ENCODE results near the gene FANCD2OS. TPM values are rescaled to one million over a fixed set of nuclear protein-coding genes. Genes with fewer than 3 reads are reported as not detected.

The FANCD2OS gene, protein sequence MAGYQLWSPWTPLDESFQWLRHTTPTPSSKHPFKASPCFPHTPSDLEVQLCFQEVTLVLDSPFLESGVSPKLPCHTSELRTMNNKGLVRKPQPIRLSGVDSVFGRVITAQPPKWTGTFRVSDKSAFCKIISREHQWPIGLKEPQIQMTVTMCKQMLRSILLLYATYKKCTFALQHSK
- not detected for total RNA-seq

DNA sequence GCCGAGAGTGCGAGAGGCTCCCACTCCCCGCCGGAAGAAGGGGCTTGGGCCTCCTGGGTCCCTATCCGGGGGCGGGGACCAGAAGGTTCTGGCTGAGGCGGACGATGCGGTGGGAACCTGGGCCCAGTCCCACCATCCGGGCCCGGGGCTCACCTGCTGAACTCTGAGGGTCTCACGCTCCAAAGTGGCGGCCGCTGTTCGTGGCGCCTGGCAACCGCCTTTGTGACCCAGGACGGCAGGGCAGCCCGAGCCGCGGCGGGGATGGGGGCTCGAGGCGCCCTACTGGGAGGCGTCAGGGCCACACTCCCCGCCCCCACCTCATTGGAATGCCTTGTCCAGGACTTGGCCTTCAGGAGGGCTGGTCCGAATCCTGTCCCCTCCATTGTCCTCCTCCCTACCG, at the start of gene FANCD2OS:
Gene FANCD2OS, minus strand, starts transcription at position 165 of the 400 bp plus-strand sequence. CDS start 3,481 bp downstream, outside the sequence.
- H3K4me1 Mint-ChIP-seq (ENCODE audit: low read depth), result no peaks in the 10 kb centered on the region
- no peaks in the 10 kb centered on the region for H3K27me3 Mint-ChIP-seq
- ATAC-seq, result no peak
- H3K9me3 Mint-ChIP-seq, result no peaks in the 10 kb centered on the region
- ChIA-PET POLR2A (no interaction called here), CTCF (no interaction called here)
- intact Hi-C loops (cut with micrococcal nuclease), result no loop called here
- peaks cover 2% of the 10 kb centered on the region for H3K36me3 Mint-ChIP-seq (ENCODE audit: low read depth)
- DNase-seq, result no peak
- H3K4me3 Mint-ChIP-seq, result no peak within 1 kb of the TSS
- TF ChIP-seq, protein P1, sequence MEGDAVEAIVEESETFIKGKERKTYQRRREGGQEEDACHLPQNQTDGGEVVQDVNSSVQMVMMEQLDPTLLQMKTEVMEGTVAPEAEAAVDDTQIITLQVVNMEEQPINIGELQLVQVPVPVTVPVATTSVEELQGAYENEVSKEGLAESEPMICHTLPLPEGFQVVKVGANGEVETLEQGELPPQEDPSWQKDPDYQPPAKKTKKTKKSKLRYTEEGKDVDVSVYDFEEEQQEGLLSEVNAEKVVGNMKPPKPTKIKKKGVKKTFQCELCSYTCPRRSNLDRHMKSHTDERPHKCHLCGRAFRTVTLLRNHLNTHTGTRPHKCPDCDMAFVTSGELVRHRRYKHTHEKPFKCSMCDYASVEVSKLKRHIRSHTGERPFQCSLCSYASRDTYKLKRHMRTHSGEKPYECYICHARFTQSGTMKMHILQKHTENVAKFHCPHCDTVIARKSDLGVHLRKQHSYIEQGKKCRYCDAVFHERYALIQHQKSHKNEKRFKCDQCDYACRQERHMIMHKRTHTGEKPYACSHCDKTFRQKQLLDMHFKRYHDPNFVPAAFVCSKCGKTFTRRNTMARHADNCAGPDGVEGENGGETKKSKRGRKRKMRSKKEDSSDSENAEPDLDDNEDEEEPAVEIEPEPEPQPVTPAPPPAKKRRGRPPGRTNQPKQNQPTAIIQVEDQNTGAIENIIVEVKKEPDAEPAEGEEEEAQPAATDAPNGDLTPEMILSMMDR (IDR thresholded peaks at IDR 0.05), result no peak
- no peak within 1 kb of the TSS for H3K27ac Mint-ChIP-seq

DNA sequence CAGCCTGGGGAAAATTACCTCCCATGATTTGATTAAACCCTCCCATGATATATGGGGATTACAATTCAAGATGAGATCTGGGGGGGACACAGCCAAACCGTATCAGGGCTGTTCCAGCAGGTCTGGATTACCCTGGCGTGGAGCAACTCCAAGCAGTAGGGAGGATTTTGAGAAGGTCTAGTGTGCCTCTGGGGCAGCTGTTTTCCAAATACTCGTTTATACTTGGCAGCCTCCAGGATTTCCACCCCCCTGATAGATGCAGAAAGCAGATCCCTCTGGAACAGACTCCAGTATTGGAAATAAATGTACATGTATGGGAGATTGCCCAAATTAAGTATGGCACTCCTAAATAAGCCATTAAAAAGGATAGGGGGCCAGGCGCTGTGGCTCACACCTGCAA, 49.0 kb upstream of the FANCD2OS start:
- POLR2A ChIA-PET, result interaction anchor here (1.1 to 1.9 kb wide), 2 partner anchors 10 to 41 kb away, joined by 4 to 5 read pairs; no protein-coding TSS in a partner anchor

DNA sequence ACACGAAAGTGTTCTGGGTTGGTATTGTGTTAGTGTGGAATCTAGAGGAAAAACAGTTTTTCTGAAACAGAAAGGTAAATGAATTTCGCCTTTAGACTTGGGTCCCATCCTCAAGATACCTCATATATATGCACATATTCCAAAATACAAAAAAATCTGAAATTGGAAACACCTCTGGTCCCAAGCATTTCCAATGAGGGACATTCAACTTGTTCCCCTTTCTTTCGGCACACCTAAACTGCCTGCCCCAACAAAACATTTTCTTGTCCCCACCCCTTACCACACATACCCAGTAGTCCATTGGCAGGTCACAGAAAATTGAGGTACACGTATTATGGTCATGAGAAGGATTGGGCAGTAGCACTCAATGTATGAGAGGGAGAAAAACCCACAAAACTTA, 47.6 kb upstream of the FANCD2OS start:
- TF ChIP-seq, protein P1 (IDR thresholded peaks at IDR 0.05), result no peak
- DNase-seq, result no peak
- CTCF ChIA-PET, result interaction anchor here (1.0 kb wide), 1 partner anchor 10 kb away, joined by 3 read pairs; no protein-coding TSS in a partner anchor
- no peak overlapping the region for H3K4me3 Mint-ChIP-seq
- no peaks in the 10 kb centered on the region for H3K27me3 Mint-ChIP-seq
- no peak for ATAC-seq
- peaks cover 18% of the 10 kb centered on the region for H3K36me3 Mint-ChIP-seq (ENCODE audit: low read depth)
- POLR2A ChIA-PET, result interaction anchor here (1.1 to 1.9 kb wide), 2 partner anchors 9 to 39 kb away, joined by 4 to 5 read pairs; no protein-coding TSS in a partner anchor
- intact Hi-C loops (cut with micrococcal nuclease), result no loop called here
- H3K9me3 Mint-ChIP-seq, result no peaks in the 10 kb centered on the region
- H3K27ac Mint-ChIP-seq, result no peak overlapping the region
- peaks cover under 1% of the 10 kb centered on the region for H3K4me1 Mint-ChIP-seq (ENCODE audit: low read depth)

More for the DNA sequence above, 49.0 kb upstream of the FANCD2OS start:
- Mint-ChIP-seq H3K4me1 (ENCODE audit: low read depth) (no peaks in the 10 kb centered on the region), H3K36me3 (ENCODE audit: low read depth) (peaks cover 11% of the 10 kb centered on the region), H3K9me3 (no peaks in the 10 kb centered on the region), H3K27ac (no peak overlapping the region), H3K27me3 (no peaks in the 10 kb centered on the region), H3K4me3 (no peak overlapping the region)
- ATAC-seq (no peak), DNase-seq (no peak)
- intact Hi-C loops (cut with micrococcal nuclease), result no loop called here
- TF ChIP-seq, protein P1 (IDR thresholded peaks at IDR 0.05), result no peak
- CTCF ChIA-PET, result no interaction called here

DNA sequence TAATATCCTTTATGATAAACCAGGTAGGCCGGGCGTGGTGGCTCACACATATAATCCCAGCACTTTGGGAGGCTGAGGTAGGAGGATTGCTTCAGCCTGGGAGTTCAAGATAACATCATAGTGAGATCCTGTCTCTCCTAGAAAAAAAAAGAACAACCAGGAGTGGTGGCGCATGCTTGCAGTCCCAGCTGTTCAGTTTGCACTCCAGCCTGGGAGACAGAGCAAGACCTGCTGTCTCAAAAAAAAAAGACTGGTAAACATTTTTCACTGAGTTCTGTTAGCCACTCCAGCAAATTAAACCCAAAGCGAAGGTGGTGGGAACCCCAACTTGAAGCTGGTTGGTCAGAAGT, 47.0 kb upstream of the FANCD2OS start:
- H3K4me1 Mint-ChIP-seq (ENCODE audit: low read depth), result peaks cover 2% of the 10 kb centered on the region
- H3K27me3 Mint-ChIP-seq, result no peaks in the 10 kb centered on the region
- H3K4me3 Mint-ChIP-seq, result no peak overlapping the region
- ChIA-PET CTCF (no interaction called here), POLR2A (interaction anchor here (0.6 to 1.9 kb wide), 2 partner anchors 39 to 139 kb away, joined by 3 to 5 read pairs; no protein-coding TSS in a partner anchor)
- TF ChIP-seq, protein P1 (IDR thresholded peaks at IDR 0.05), result no peak
- intact Hi-C loops (cut with micrococcal nuclease), result no loop called here
- H3K9me3 Mint-ChIP-seq, result no peaks in the 10 kb centered on the region
- ATAC-seq (no peak), DNase-seq (no peak)
- H3K27ac Mint-ChIP-seq, result no peak overlapping the region
- peaks cover 24% of the 10 kb centered on the region for H3K36me3 Mint-ChIP-seq (ENCODE audit: low read depth)

DNA sequence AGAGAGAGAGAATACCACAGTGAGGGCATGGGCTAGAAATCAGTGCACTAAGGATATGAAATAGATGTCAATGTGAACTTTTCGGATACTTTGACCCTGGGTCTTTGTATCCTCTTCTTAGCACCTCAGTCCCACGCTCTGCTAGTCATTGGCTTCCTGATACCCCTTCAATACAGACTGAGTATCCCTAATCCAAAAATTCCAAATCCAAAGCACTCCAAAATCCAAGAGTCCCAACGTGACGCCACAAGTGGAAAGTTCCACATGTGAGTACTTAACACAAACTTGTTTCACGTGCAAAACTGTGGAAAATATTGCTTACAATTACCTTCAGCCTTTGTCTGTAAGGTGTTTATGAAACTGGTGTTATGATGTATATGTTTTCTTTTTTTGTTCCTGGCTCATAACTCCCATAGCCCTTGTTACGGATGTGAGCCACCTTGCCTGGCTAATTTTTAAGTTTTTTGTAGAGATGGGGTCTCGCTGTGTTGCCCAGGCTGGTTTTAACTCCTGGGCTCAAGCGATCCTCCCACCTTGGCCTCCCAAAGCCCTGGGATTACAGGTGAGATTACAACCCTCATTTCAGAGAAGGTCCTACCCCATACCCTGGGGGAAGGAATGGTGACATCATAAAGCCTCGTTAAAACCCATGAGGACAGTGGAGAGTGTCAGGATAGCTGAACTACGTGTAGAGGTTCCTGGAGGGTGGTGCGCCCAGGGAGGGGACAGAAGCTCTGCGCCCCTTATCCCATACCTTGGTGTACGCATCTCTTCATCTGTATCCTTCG, 46.5 kb upstream of the FANCD2OS start:
- ChIA-PET CTCF (no interaction called here), POLR2A (interaction anchor here (0.6 kb wide), 1 partner anchor 138 kb away, joined by 3 read pairs; no protein-coding TSS in a partner anchor)
- Mint-ChIP-seq H3K9me3 (no peaks in the 10 kb centered on the region), H3K36me3 (ENCODE audit: low read depth) (peaks cover 29% of the 10 kb centered on the region), H3K4me3 (no peak overlapping the region), H3K4me1 (ENCODE audit: low read depth) (peaks cover 2% of the 10 kb centered on the region), H3K27me3 (no peaks in the 10 kb centered on the region), H3K27ac (peak overlapping the region; percentile 20)
- DNase-seq, result no peak
- intact Hi-C loops (cut with micrococcal nuclease), result no loop called here
- ATAC-seq, result no peak
- TF ChIP-seq, protein P1 (IDR thresholded peaks at IDR 0.05), result no peak

All from activated CD8-positive, alpha-beta T cell treated with anti-CD3 and anti-CD28 coated beads for 36 hours (primary cell).